Lower leg skin (tissue), 3 donors: Measurements from ENCODE around the gene SDK1.

Source experiments
- CTCF ChIP-seq, 3 donors: fragments of 450-650 bp; IDR thresholded peaks; one replicate each; pipeline ENCODE4 v1.5.1; 2016; ENCODE audit warnings: antibody characterized with exemption in 3 of 3, mild to moderate bottlenecking in 3 of 3, moderate library complexity in 2 of 3
- POLR2A ChIP-seq, 2 donors: fragments of 450-650 bp; IDR thresholded peaks; one replicate each; pipeline ENCODE4 v1.6.1; 2016 to 2017; ENCODE audit warnings: antibody characterized with exemption in 2 of 2, mild to moderate bottlenecking in 1 of 2, moderate library complexity in 1 of 2

- TF ChIP-seq CTCF (IDR thresholded peaks at IDR 0.05) (no peak), POLR2A (IDR thresholded peaks at IDR 0.05) (no peak)
These were observed 996.8 kb downstream of the SDK1 start for GRCh38 chr7:4297918-4298219.
